ENCODE data around the gene TFEB. TPM values are rescaled to one million over a fixed set of nuclear protein-coding genes. Genes with fewer than 3 reads are reported as not detected.
"Not testable (repeated sequence)": the region's sequence is repeated elsewhere in the genome, so short reads cannot be mapped to it uniquely, and the experiment has no call there.

TFEB gene
- total and polyA plus RNA-seq, 4 experiments from 2014 or later: 8.2 to 17.6 (median 13.9) TPM

GRCh38 chr6:41771058-41771983 is 35.9 kb upstream of the TFEB start:
- Mint-ChIP-seq H3K27me3 (no peaks in the 10 kb centered on the region), H3K4me3 (no peak overlapping the region), H3K9me3 (no peaks in the 10 kb centered on the region), H3K4me1 (no peaks in the 10 kb centered on the region), H3K27ac (no peak overlapping the region), H3K36me3 (peaks cover 25 to 45% of the 10 kb centered on the region in 2 donors)
- Histone ChIP-seq H3K27ac (ENCODE audit: low read depth, low read length) (no peak overlapping the region), H3K4me3 (ENCODE audit: low read length in 2 of 2) (no peak overlapping the region), H3K4me1 (ENCODE audit: insufficient read depth, low read length) (no peaks in the 10 kb centered on the region), H3K9me3 (ENCODE audit: control insufficient read depth in 1 of 2, low read length in 2 of 2) (no peaks in the 10 kb centered on the region), H3K27me3 (ENCODE audit: insufficient read depth, low read length) (no peaks in the 10 kb centered on the region), H3K36me3 (ENCODE audit: insufficient read depth, low read length) (peaks cover 30% of the 10 kb centered on the region)
- intact Hi-C loops (cut with micrococcal nuclease): no loop called here
- POLR2A ChIA-PET (ENCODE audit: partially characterized antibody): no interaction called here
- DNase-seq: no peak
- CTCF ChIA-PET (ENCODE audit: partially characterized antibody): interaction anchor here (0.8 to 1.2 kb wide), 2 partner anchors 16 to 88 kb away, joined by 3 to 5 read pairs; partner anchors contain the start of gene TOMM6

- Mint-ChIP-seq H3K4me1 (no peaks in the 10 kb centered on the region), H3K36me3 (peaks cover 25 to 41% of the 10 kb centered on the region in 2 donors), H3K4me3 (no peak overlapping the region), H3K9me3 (no peaks in the 10 kb centered on the region), H3K27me3 (no peaks in the 10 kb centered on the region), H3K27ac (no peak overlapping the region)
- POLR2A ChIA-PET (ENCODE audit: partially characterized antibody): no interaction called here
- Histone ChIP-seq H3K9me3 (ENCODE audit: control insufficient read depth in 1 of 2, low read length in 2 of 2) (no peaks in the 10 kb centered on the region), H3K36me3 (ENCODE audit: insufficient read depth, low read length) (peaks cover 29% of the 10 kb centered on the region), H3K4me1 (ENCODE audit: insufficient read depth, low read length) (no peaks in the 10 kb centered on the region), H3K27ac (ENCODE audit: low read depth, low read length) (no peak overlapping the region), H3K4me3 (ENCODE audit: low read length in 2 of 2) (no peak overlapping the region), H3K27me3 (ENCODE audit: insufficient read depth, low read length) (no peaks in the 10 kb centered on the region)
- intact Hi-C loops (cut with micrococcal nuclease): no loop called here
- CTCF ChIA-PET (ENCODE audit: partially characterized antibody): no interaction called here
- DNase-seq: no peak
Observed at GRCh38 chr6:41770381-41771057, 35.1 kb upstream of the TFEB start.

DNA sequence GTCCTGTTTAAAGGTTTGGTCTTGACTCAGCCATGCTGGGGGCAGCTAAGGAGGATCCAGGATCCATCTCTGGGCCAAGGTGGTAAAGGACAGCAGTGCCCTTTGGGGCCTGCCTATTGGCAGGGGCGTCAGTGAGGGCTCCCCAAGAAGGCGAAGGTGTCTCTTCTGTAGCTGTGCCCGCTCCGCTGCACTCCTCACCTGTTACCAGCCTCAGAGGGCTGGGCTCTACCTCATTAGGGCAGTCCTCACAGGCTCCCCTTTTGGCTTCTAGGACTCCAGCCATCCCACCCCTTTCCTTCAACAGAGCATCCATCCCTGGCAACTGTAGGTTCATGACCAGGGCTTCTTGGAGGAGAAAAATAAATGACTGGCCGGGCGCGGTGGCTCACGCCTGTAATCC is 34.0 kb upstream of the TFEB start:
- ChIA-PET CTCF (ENCODE audit: partially characterized antibody) (interaction anchor here (1.0 kb wide), 1 partner anchor 18 kb away, joined by 3 read pairs; no protein-coding TSS in a partner anchor), POLR2A (ENCODE audit: partially characterized antibody) (no interaction called here)
- peaks cover 21% of the 10 kb centered on the region for H3K36me3 ChIP-seq (ENCODE audit: insufficient read depth, low read length)
- no peak overlapping the region for H3K27ac Mint-ChIP-seq
- no peaks in the 10 kb centered on the region for H3K27me3 ChIP-seq (ENCODE audit: insufficient read depth, low read length)
- intact Hi-C loops (cut with micrococcal nuclease): no loop called here
- no peaks in the 10 kb centered on the region for H3K9me3 Mint-ChIP-seq
- no peak overlapping the region for H3K4me3 Mint-ChIP-seq
- no peaks in the 10 kb centered on the region for H3K27me3 Mint-ChIP-seq
- H3K36me3 Mint-ChIP-seq: peaks cover 18 to 30% of the 10 kb centered on the region in 2 donors
- no peak overlapping the region for H3K27ac ChIP-seq (ENCODE audit: low read depth, low read length)
- no peak for DNase-seq
- H3K4me1 ChIP-seq (ENCODE audit: insufficient read depth, low read length): no peaks in the 10 kb centered on the region
- no peaks in the 10 kb centered on the region for H3K9me3 ChIP-seq (ENCODE audit: control insufficient read depth in 1 of 2, low read length in 2 of 2)
- H3K4me1 Mint-ChIP-seq: no peaks in the 10 kb centered on the region
- H3K4me3 ChIP-seq (ENCODE audit: low read length in 2 of 2): no peak overlapping the region

GRCh38 chr6:41768545-41769308 is 33.3 kb upstream of the TFEB start:
- H3K4me1 ChIP-seq (ENCODE audit: insufficient read depth, low read length): no peaks in the 10 kb centered on the region
- no peak for DNase-seq
- Mint-ChIP-seq H3K27me3 (no peaks in the 10 kb centered on the region), H3K36me3 (peaks cover 14 to 26% of the 10 kb centered on the region in 2 donors), H3K9me3 (no peaks in the 10 kb centered on the region), H3K27ac (peak overlapping the region in 3 of 7 donors; percentile 29 to 55 (median 54)), H3K4me3 (no peak overlapping the region), H3K4me1 (no peaks in the 10 kb centered on the region)
- H3K4me3 ChIP-seq (ENCODE audit: low read length in 2 of 2): no peak overlapping the region
- no peak overlapping the region for H3K27ac ChIP-seq (ENCODE audit: low read depth, low read length)
- CTCF ChIA-PET (ENCODE audit: partially characterized antibody): interaction anchor here (1.0 kb wide), 1 partner anchor 18 kb away, joined by 3 read pairs; no protein-coding TSS in a partner anchor
- no peaks in the 10 kb centered on the region for H3K27me3 ChIP-seq (ENCODE audit: insufficient read depth, low read length)
- no peaks in the 10 kb centered on the region for H3K9me3 ChIP-seq (ENCODE audit: control insufficient read depth in 1 of 2, low read length in 2 of 2)
- intact Hi-C loops (cut with micrococcal nuclease): no loop called here
- peaks cover 18% of the 10 kb centered on the region for H3K36me3 ChIP-seq (ENCODE audit: insufficient read depth, low read length)
- POLR2A ChIA-PET (ENCODE audit: partially characterized antibody): interaction anchor here (0.5 kb wide), 1 partner anchor 1341 kb away, joined by 3 read pairs; no protein-coding TSS in a partner anchor

DNA sequence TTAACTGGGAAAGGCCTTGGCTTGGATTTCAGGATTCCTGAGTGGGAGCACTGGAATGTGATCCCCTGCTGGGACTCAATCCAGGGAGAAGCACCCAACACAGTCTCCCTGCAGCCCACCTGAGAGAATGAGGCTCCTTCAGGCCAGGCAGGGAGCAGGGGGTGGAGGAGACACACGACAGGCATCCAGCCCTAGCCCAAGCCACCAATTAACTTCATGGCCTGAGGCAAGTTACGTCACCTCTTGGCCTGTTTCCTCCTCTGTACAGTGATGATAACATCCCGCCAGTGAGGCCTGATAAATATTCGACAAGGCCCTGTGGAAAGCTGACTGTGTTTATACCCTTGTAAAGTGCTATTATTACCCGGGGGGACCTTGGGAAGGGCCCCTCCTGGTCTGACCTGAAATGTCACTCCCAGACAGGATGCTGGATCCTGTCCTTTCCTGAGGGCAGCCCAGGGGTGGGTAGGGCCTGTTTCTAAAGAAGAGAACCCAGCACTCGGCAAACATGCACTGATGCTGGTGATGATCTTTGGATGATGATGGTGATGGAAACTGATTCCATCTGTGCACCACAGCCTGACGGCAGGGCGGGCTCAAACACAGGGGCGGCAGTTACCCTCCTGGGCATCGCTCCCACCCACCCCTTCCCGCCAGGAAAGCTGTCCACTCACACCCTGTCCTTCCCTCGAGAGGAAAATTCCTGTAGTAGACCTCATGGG is 31.9 kb upstream of the TFEB start:
- peaks cover 0 to 2% of the 10 kb centered on the region in 2 donors for H3K27me3 Mint-ChIP-seq
- peaks cover 8 to 19% of the 10 kb centered on the region in 2 donors for H3K36me3 Mint-ChIP-seq
- H3K4me3 ChIP-seq (ENCODE audit: low read length in 2 of 2): no peak overlapping the region
- no peak for DNase-seq
- intact Hi-C loops (cut with micrococcal nuclease): no loop called here
- H3K4me1 ChIP-seq (ENCODE audit: insufficient read depth, low read length): no peaks in the 10 kb centered on the region
- H3K36me3 ChIP-seq (ENCODE audit: insufficient read depth, low read length): peaks cover 11% of the 10 kb centered on the region
- H3K4me3 Mint-ChIP-seq: no peak overlapping the region
- H3K4me1 Mint-ChIP-seq: no peaks in the 10 kb centered on the region
- CTCF ChIA-PET (ENCODE audit: partially characterized antibody): interaction anchor here (0.5 kb wide), 1 partner anchor 466 kb away, joined by 3 read pairs; no protein-coding TSS in a partner anchor
- H3K27ac ChIP-seq (ENCODE audit: low read depth, low read length): no peak overlapping the region
- no peaks in the 10 kb centered on the region for H3K9me3 Mint-ChIP-seq
- H3K27ac Mint-ChIP-seq: no peak overlapping the region
- H3K9me3 ChIP-seq (ENCODE audit: control insufficient read depth in 1 of 2, low read length in 2 of 2): no peaks in the 10 kb centered on the region
- no peaks in the 10 kb centered on the region for H3K27me3 ChIP-seq (ENCODE audit: insufficient read depth, low read length)
- POLR2A ChIA-PET (ENCODE audit: partially characterized antibody): no interaction called here

GRCh38 chr6:41766043-41766664 is 30.7 kb upstream of the TFEB start:
- H3K4me3 Mint-ChIP-seq; intact Hi-C loops (cut with micrococcal nuclease); H3K27ac ChIP-seq (ENCODE audit: low read depth, low read length); H3K4me3 ChIP-seq (ENCODE audit: low read length in 2 of 2); H3K36me3 ChIP-seq (ENCODE audit: insufficient read depth, low read length); CTCF ChIA-PET (ENCODE audit: partially characterized antibody); H3K9me3 ChIP-seq (ENCODE audit: control insufficient read depth in 1 of 2, low read length in 2 of 2); H3K27me3 ChIP-seq (ENCODE audit: insufficient read depth, low read length); H3K4me1 Mint-ChIP-seq; H3K27me3 Mint-ChIP-seq; H3K36me3 Mint-ChIP-seq; DNase-seq; H3K9me3 Mint-ChIP-seq; H3K4me1 ChIP-seq (ENCODE audit: insufficient read depth, low read length): not testable (repeated sequence)
- POLR2A ChIA-PET (ENCODE audit: partially characterized antibody): interaction anchor here (0.8 kb wide), 1 partner anchor 21 kb away, joined by 3 read pairs; the partner anchor contains the start of gene TOMM6
- peak overlapping the region in 2 of 7 donors; percentile 22 to 49 for H3K27ac Mint-ChIP-seq
